Ishikawa (cell line): ENCODE measurements around the gene TGIF2.

ENCODE experiments used
- CEBPB ChIP-seq: IDR thresholded peaks from 2 replicates; pipeline ENCODE4 v1.6.1; 2012
- CREB1 ChIP-seq: IDR thresholded peaks from 2 replicates; pipeline ENCODE4 v1.6.1; 2012; ENCODE audit warnings: low read depth
- EP300 ChIP-seq: IDR thresholded peaks from 2 replicates; pipeline ENCODE4 v1.6.1; 2012; ENCODE audit warnings: borderline replicate concordance
- FOXM1 ChIP-seq: IDR thresholded peaks from 2 replicates; pipeline ENCODE4 v1.6.1; 2012; ENCODE audit warnings: low read depth, borderline replicate concordance
- MAX ChIP-seq: IDR thresholded peaks from 2 replicates; pipeline ENCODE4 v1.6.1; 2012
- NFIC ChIP-seq: IDR thresholded peaks from 2 replicates; pipeline ENCODE4 v1.6.1; 2012
- RAD21 ChIP-seq: IDR thresholded peaks from 2 replicates; pipeline ENCODE4 v1.6.1; 2012; ENCODE audit warnings: low read depth
- REST ChIP-seq: IDR thresholded peaks from 2 replicates; pipeline ENCODE4 v1.6.1; 2012; ENCODE audit warnings: low read depth, mild to moderate bottlenecking
- TAF1 ChIP-seq: IDR thresholded peaks from 2 replicates; pipeline ENCODE4 v1.6.1; 2012; ENCODE audit warnings: low read depth, mild to moderate bottlenecking
- TCF12 ChIP-seq: IDR thresholded peaks from 2 replicates; pipeline ENCODE4 v1.6.1; 2012; ENCODE audit warnings: low read depth
- TEAD4 ChIP-seq: IDR thresholded peaks from 2 replicates; pipeline ENCODE4 v1.6.1; 2012
- YY1 ChIP-seq: IDR thresholded peaks from 2 replicates; pipeline ENCODE4 v1.6.1; 2012; ENCODE audit warnings: low read depth
- ZBTB7A ChIP-seq: IDR thresholded peaks from 2 replicates; pipeline ENCODE4 v1.6.1; 2012; ENCODE audit warnings: low read depth

- TF ChIP-seq TAF1: no peak
- no peak for TF ChIP-seq REST
- TF ChIP-seq CEBPB: no peak
- TF ChIP-seq EP300: no peak
- no peak for TF ChIP-seq TCF12
- no peak for TF ChIP-seq RAD21
- no peak for TF ChIP-seq YY1
- no peak for TF ChIP-seq CREB1
- no peak for TF ChIP-seq FOXM1
- TF ChIP-seq ZBTB7A: no peak
- TF ChIP-seq MAX: no peak
- TF ChIP-seq NFIC: no peak
- TF ChIP-seq TEAD4: no peak
Measured at GRCh38 chr20:36632147-36632486, 58.7 kb downstream of the TGIF2 start.
